Measurements from ENCODE around the gene DHRSX. TPM values are rescaled to one million over a fixed set of nuclear protein-coding genes. Genes with fewer than 3 reads are reported as not detected.

The DHRSX gene
- total and polyA plus RNA-seq, 3 donors from 2014 or later, result 15.3 to 31.3 (median 29.2) TPM

GRCh38 chrX:2439613-2440012 is 61.2 kb downstream of the DHRSX start:
- intact Hi-C loops (cut with DNase I; ENCODE audit: low total_unique reads), result no loop called here
- no peaks in the 10 kb centered on the region for H3K27me3 ChIP-seq
- no peak overlapping the region for H3K27ac ChIP-seq
- no peaks in the 10 kb centered on the region for H3K4me1 ChIP-seq
- no peak overlapping the region for H3K4me3 ChIP-seq
- DNase-seq, result no peak
- 89 to 96% methylated on average over 8 of the region's 8 CpGs for WGBS, 2 donors
- no peak for TF ChIP-seq POLR2A (IDR thresholded peaks at IDR 0.05)
- TF ChIP-seq CTCF (IDR thresholded peaks at IDR 0.05), result no peak
- H3K36me3 ChIP-seq (ENCODE audit: low read depth, missing control alignments), result no peaks in the 10 kb centered on the region
- H3K9me3 ChIP-seq, result no peaks in the 10 kb centered on the region

GRCh38 chrX:2435465-2435864 is 65.3 kb downstream of the DHRSX start:
- no peaks in the 10 kb centered on the region for H3K36me3 ChIP-seq (ENCODE audit: low read depth, missing control alignments)
- H3K9me3 ChIP-seq, result no peaks in the 10 kb centered on the region
- no peaks in the 10 kb centered on the region for H3K27me3 ChIP-seq
- intact Hi-C loops (cut with DNase I; ENCODE audit: low total_unique reads), result no loop called here
- no peak overlapping the region for H3K4me3 ChIP-seq
- 90 to 98% methylated on average over 2 of the region's 2 CpGs for WGBS, 2 donors
- H3K4me1 ChIP-seq, result no peaks in the 10 kb centered on the region
- DNase-seq, result no peak
- no peak overlapping the region for H3K27ac ChIP-seq
- no peak for TF ChIP-seq CTCF (IDR thresholded peaks at IDR 0.05)
- no peak for TF ChIP-seq POLR2A (IDR thresholded peaks at IDR 0.05)

GRCh38 chrX:2434270-2435163 is 66.3 kb downstream of the DHRSX start:
- H3K4me1 ChIP-seq, result no peaks in the 10 kb centered on the region
- no peaks in the 10 kb centered on the region for H3K9me3 ChIP-seq
- intact Hi-C loops (cut with DNase I; ENCODE audit: low total_unique reads), result no loop called here
- no peak overlapping the region for H3K4me3 ChIP-seq
- WGBS, 2 donors, result 80 to 81% methylated on average over 12 of the region's 12 CpGs
- TF ChIP-seq CTCF (IDR thresholded peaks at IDR 0.05) (no peak), POLR2A (IDR thresholded peaks at IDR 0.05) (no peak)
- H3K27ac ChIP-seq, result no peak overlapping the region
- H3K27me3 ChIP-seq, result no peaks in the 10 kb centered on the region
- no peaks in the 10 kb centered on the region for H3K36me3 ChIP-seq (ENCODE audit: low read depth, missing control alignments)
- no peak for DNase-seq

GRCh38 chrX:2432298-2432863 is 68.4 kb downstream of the DHRSX start:
- no peak for DNase-seq
- intact Hi-C loops (cut with DNase I; ENCODE audit: low total_unique reads), result no loop called here
- TF ChIP-seq POLR2A (IDR thresholded peaks at IDR 0.05) (no peak), CTCF (IDR thresholded peaks at IDR 0.05) (no peak)
- no peaks in the 10 kb centered on the region for H3K36me3 ChIP-seq (ENCODE audit: low read depth, missing control alignments)
- H3K9me3 ChIP-seq, result no peaks in the 10 kb centered on the region
- no peak overlapping the region for H3K27ac ChIP-seq
- no peaks in the 10 kb centered on the region for H3K4me1 ChIP-seq
- H3K27me3 ChIP-seq, result no peaks in the 10 kb centered on the region
- 81% methylated on average over 11 of the region's 11 CpGs for WGBS, 2 donors
- H3K4me3 ChIP-seq, result no peak overlapping the region

All from testis (tissue), 3 donors.